ENCODE measurements around the gene ZNF69. TPM values are rescaled to one million over a fixed set of nuclear protein-coding genes. Genes with fewer than 3 reads are reported as not detected.
A peak's percentile ranks its signal among the peaks of the same experiment; 100 is the strongest.
"Not testable (repeated sequence)": the region's sequence is repeated elsewhere in the genome, so short reads cannot be mapped to it uniquely, and the experiment has no call there.

ZNF69 gene
- total RNA-seq = 11.0 and 15.0 TPM in 2 replicates

GRCh38 chr19:11887611-11888531, at the start of gene ZNF69:
Gene ZNF69 (plus strand): TSS chr19:11887782. CDS start chr19:11887924, 142 bp downstream.
- no peak for DNase-seq (ENCODE audit: low read depth)
- peak within 1 kb of the TSS; percentile 86 for H3K4me3 ChIP-seq (ENCODE audit: low read depth, low read length)
- TF ChIP-seq, protein P1, sequence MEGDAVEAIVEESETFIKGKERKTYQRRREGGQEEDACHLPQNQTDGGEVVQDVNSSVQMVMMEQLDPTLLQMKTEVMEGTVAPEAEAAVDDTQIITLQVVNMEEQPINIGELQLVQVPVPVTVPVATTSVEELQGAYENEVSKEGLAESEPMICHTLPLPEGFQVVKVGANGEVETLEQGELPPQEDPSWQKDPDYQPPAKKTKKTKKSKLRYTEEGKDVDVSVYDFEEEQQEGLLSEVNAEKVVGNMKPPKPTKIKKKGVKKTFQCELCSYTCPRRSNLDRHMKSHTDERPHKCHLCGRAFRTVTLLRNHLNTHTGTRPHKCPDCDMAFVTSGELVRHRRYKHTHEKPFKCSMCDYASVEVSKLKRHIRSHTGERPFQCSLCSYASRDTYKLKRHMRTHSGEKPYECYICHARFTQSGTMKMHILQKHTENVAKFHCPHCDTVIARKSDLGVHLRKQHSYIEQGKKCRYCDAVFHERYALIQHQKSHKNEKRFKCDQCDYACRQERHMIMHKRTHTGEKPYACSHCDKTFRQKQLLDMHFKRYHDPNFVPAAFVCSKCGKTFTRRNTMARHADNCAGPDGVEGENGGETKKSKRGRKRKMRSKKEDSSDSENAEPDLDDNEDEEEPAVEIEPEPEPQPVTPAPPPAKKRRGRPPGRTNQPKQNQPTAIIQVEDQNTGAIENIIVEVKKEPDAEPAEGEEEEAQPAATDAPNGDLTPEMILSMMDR (conservative IDR thresholded peaks at IDR 0.05; ENCODE audit: low read depth, low read length) = no peak

DNA sequence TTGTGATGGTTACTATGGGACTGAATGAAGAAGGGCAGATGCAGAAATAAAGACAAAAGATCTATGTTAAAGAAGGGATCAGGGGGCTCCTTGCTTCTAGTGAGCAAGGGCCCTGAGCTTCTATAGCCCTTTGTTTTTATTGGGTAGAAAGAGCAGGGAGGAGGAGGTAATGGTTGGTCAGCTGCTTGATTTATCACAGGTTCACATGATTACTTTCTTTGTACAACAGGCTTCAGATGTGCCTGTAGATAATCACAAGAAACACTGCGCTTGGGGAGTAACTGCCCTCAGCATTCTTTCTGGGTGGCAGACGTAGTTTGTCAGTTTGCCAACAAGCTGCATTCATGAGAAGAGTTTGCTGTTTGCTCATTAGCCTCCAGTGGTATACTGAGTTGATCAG, 43.9 kb upstream of the ZNF69 start:
- H3K4me3 ChIP-seq (ENCODE audit: low read depth, low read length) = no peak overlapping the region
- TF ChIP-seq, protein P1 (conservative IDR thresholded peaks at IDR 0.05; ENCODE audit: low read depth, low read length) = no peak
- no peak for DNase-seq (ENCODE audit: low read depth)

GRCh38 chr19:11847615-11848014, 40.0 kb upstream of the ZNF69 start:
- not testable (repeated sequence) for H3K4me3 ChIP-seq (ENCODE audit: low read depth, low read length); DNase-seq (ENCODE audit: low read depth)

DNA sequence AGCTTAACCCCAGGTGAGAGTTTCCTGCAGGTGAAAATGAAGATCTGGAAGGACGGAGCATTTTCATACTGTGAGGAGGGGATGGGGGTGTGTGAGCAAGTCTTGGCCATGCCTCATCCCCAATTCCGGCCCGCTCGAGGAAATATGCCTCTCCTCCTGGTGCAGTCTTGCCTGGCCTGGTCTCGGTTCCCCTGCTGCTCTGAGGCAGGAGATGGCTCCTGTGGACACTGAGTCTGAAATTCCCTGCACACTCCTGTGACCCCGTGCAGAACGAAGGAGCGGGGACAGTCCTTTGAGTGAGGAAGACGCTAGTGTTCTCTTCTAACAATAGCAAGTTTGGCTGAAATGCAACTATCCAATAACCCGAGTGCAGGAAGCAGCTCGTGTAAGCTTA, 39.4 kb upstream of the ZNF69 start:
- DNase-seq (ENCODE audit: low read depth) = no peak
- H3K4me3 ChIP-seq (ENCODE audit: low read depth, low read length) = peak overlapping the region; percentile 66
- TF ChIP-seq, protein P1 (conservative IDR thresholded peaks at IDR 0.05; ENCODE audit: low read depth, low read length) = no peak

DNA sequence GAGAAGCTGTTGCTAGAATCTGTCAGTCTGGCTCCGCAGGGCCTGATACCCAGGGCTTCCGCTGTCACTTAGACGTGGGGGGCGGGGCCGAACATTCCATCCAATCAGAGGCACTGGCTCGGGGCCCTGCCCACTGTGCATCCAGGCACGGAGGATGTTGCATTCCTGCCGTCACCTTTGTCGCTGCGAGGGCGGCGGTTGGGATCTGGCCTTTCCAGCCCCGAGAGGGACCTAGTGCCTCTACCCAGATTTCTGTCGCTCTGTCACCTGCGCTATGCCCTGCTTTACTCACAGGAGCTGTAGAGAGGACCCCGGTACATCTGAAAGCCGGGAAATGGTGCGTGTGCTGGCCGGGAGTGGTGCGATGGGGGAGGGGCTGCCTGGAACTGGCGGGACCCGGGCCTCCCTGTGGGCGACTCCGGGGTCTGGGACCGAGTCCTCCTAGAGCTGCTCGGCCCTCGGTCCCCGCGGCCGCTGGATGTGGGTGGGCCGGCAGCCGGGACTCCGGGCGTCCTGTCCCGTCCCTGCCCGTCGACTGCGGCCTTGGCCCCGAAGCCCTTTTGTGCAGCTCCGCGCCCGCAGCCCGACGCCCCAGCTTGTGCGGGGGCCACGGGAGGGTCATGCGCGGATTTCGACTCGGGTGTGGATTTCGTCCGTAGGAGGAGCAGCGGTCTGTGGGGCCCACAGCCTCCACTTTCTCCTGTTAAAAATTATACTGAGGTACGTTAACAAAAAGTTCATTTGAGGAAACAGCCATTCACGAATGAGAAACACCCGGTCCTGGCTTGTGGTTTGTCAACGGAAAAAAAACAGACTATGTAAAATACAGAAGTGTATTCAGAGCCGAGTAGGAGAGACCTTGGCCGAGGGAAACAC, 38.8 kb upstream of the ZNF69 start, which contains the start of gene ZNF439:
Gene ZNF439 (plus strand): TSS at position 133 of the 876 bp plus-strand sequence. CDS start 142 bp downstream, at position 275.
- DNase-seq (ENCODE audit: low read depth) = peak; percentile 9
- H3K4me3 ChIP-seq (ENCODE audit: low read depth, low read length) = peak within 1 kb of the TSS; percentile 66
- TF ChIP-seq, protein P1 (conservative IDR thresholded peaks at IDR 0.05; ENCODE audit: low read depth, low read length) = no peak

GRCh38 chr19:11850289-11850688, 37.3 kb upstream of the ZNF69 start:
- not testable (repeated sequence) for H3K4me3 ChIP-seq (ENCODE audit: low read depth, low read length); DNase-seq (ENCODE audit: low read depth)

GRCh38 chr19:11853358-11853757, 34.2 kb upstream of the ZNF69 start:
- TF ChIP-seq, protein P1 (conservative IDR thresholded peaks at IDR 0.05; ENCODE audit: low read depth, low read length) = no peak
- H3K4me3 ChIP-seq (ENCODE audit: low read depth, low read length) = no peak overlapping the region
- no peak for DNase-seq (ENCODE audit: low read depth)
